ENCODE data around the gene ADCY5.

- TF ChIP-seq POLR2AphosphoS5 (IDR thresholded peaks at IDR 0.05; ENCODE audit: low read depth, low read length) (no peak), CTCF (IDR thresholded peaks at IDR 0.05) (no peak)
Observed at GRCh38 chr3:123339302-123339701, 109.6 kb downstream of the ADCY5 start.

Data from Panc1 (cell line).